T47D (cell line): ENCODE measurements around the gene C1orf210.

Source experiments
- DNase-seq, 2 experiments: peaks; one replicate each; pipeline versions ENCODE4 v3.0.0 to v3.0.0-alpha.2; 2011 to 2012; ENCODE audit warnings: low read depth in 1 of 2, low spot score in 1 of 2
- JUND ChIP-seq: IDR thresholded peaks from 2 replicates; pipeline ENCODE4 v1.6.1; 2012; ENCODE audit warnings: low read depth
- in situ Hi-C: cut with HindIII; loops from 2 replicates; pipeline ENCODE4 v1.10.0; 2016; ENCODE audit warnings: low sequenced_read_pairs, low pct_unique_long_range_greater_than_20kb

Gene C1orf210

GRCh38 chr1:43284065-43284464 is 1.3 kb downstream of the C1orf210 start:
- in situ Hi-C loops: no loop called here
- no peak for TF ChIP-seq JUND
- no peak for DNase-seq

- no peak for TF ChIP-seq JUND
- in situ Hi-C loops: no loop called here
- no peak for DNase-seq
These were observed 2.9 kb downstream of the C1orf210 start for GRCh38 chr1:43282220-43283195.

GRCh38 chr1:43280692-43281091 is 4.7 kb downstream of the C1orf210 start:
- in situ Hi-C loops: no loop called here
- no peak for DNase-seq
- TF ChIP-seq JUND: no peak

GRCh38 chr1:43279666-43280065 is 5.7 kb downstream of the C1orf210 start:
- no peak for TF ChIP-seq JUND
- in situ Hi-C loops: no loop called here
- no peak for DNase-seq

GRCh38 chr1:43279161-43279560 is 6.2 kb downstream of the C1orf210 start:
- DNase-seq: no peak
- no peak for TF ChIP-seq JUND
- in situ Hi-C loops: no loop called here

GRCh38 chr1:43277116-43277876 is 8.1 kb downstream of the C1orf210 start:
- in situ Hi-C loops: no loop called here

GRCh38 chr1:43276673-43277072 is 8.7 kb downstream of the C1orf210 start:
- in situ Hi-C loops: no loop called here
- TF ChIP-seq JUND: no peak
- no peak for DNase-seq

More at GRCh38 chr1:43277116-43277876, 8.1 kb downstream of the C1orf210 start:
- no peak for DNase-seq
- TF ChIP-seq JUND: no peak

- no peak for DNase-seq
- in situ Hi-C loops: no loop called here
- no peak for TF ChIP-seq JUND
These were observed 9.4 kb downstream of the C1orf210 start for GRCh38 chr1:43275826-43276620.

GRCh38 chr1:43274804-43275180 is 10.6 kb downstream of the C1orf210 start:
- TF ChIP-seq JUND: no peak
- in situ Hi-C loops: no loop called here
- no peak for DNase-seq

- no peak for DNase-seq
- no peak for TF ChIP-seq JUND
- in situ Hi-C loops: no loop called here
These were observed 11.1 kb downstream of the C1orf210 start for GRCh38 chr1:43274125-43274803.

GRCh38 chr1:43273708-43274107 is 11.7 kb downstream of the C1orf210 start:
- DNase-seq: no peak
- in situ Hi-C loops: no loop called here
- no peak for TF ChIP-seq JUND
